Upper lobe of left lung (tissue), 4 donors: ENCODE results near the gene NUTF2.

Experiments used
- CTCF ChIP-seq, 6 experiments: fragments of 450-650 bp in 4 of 6; fragments of 200-600 bp in 2 of 6; sonication (generic) in 2 of 6; IDR thresholded peaks; one replicate each; pipeline ENCODE4 v1.5.1; 2016 to 2019; ENCODE audit warnings: antibody characterized with exemption in 6 of 6
- POLR2A ChIP-seq, 4 donors: fragments of 450-650 bp; IDR thresholded peaks; one replicate each; pipeline ENCODE4 v1.5.1; 2016 to 2017; ENCODE audit warnings: antibody characterized with exemption in 4 of 4, mild to moderate bottlenecking in 2 of 4

- TF ChIP-seq POLR2A (IDR thresholded peaks at IDR 0.05) (no peak), CTCF (IDR thresholded peaks at IDR 0.05) (no peak)
Observed at GRCh38 chr16:67853670-67854069, 6.9 kb downstream of the NUTF2 start.
